H1 (cell line): Measurements from ENCODE around the gene MTG1. TPM values are rescaled to one million over a fixed set of nuclear protein-coding genes. Genes with fewer than 3 reads are reported as not detected.
"Not testable (repeated sequence)": the region's sequence is repeated elsewhere in the genome, so short reads cannot be mapped to it uniquely, and the experiment has no call there.

Experiments
- CTCF ChIA-PET: fragments of 300-600 bp; sonication (Branson Sonifier 250); formaldehyde crosslinking; loops from one replicate; lab custom pipeline; 2021; ENCODE audit not compliant: partially characterized antibody; lab: Charles Lee
- POLR2A ChIA-PET: fragments of 300-600 bp; sonication (Branson Sonifier 250); formaldehyde crosslinking; loops from one replicate; lab custom pipeline; 2021; ENCODE audit warnings: inconsistent platforms; ENCODE audit not compliant: partially characterized antibody; lab: Charles Lee
- DNase-seq, 2 experiments: peaks; one replicate each; pipeline versions ENCODE4 v3.0.0 to v3.0.0-alpha.2; 2010 to 2022; ENCODE audit warnings: low spot score in 2 of 2, low read depth in 1 of 2, mixed read lengths in 1 of 2
- FAIRE-seq: peaks from 2 replicates; lab custom pipeline; 2011; peaks lifted over from hg19 to GRCh38; lab: Jason Lieb, UNC
- H2AFZ ChIP-seq: 2 replicates; pipeline ENCODE4 v1.8.1; 2012; ENCODE audit warnings: low read length, inconsistent platforms
- H2AK5ac ChIP-seq: 2 replicates; pipeline ENCODE4 v1.6.1; 2013; ENCODE audit warnings: low read depth, low read length
- H2BK120ac ChIP-seq: replicated peaks from 2 replicates; pipeline ENCODE3; 2013; ENCODE audit warnings: low read depth, low read length, inconsistent platforms
- H2BK12ac ChIP-seq: 2 replicates; pipeline ENCODE4 v1.6.1; 2013; ENCODE audit warnings: low read depth, low read length
- H2BK15ac ChIP-seq: 2 replicates; pipeline ENCODE4 v1.6.1; 2013; ENCODE audit warnings: low read length
- H2BK20ac ChIP-seq: 2 replicates; pipeline ENCODE4 v1.6.1; 2013; ENCODE audit warnings: low read length
- H2BK5ac ChIP-seq: 2 replicates; pipeline ENCODE4 v1.6.1; 2013; ENCODE audit warnings: low read depth, low read length
- H3K14ac ChIP-seq: 2 replicates; pipeline ENCODE4 v1.6.1; 2013; ENCODE audit warnings: inconsistent platforms; ENCODE audit not compliant: insufficient read length
- H3K18ac ChIP-seq: 2 replicates; pipeline ENCODE4 v1.6.1; 2013; ENCODE audit warnings: low read length; ENCODE audit errors: extremely low read depth
- H3K23ac ChIP-seq: 2 replicates; pipeline ENCODE4 v1.6.1; 2013; ENCODE audit warnings: inconsistent platforms; ENCODE audit not compliant: insufficient read length
- H3K23me2 ChIP-seq: 2 replicates; pipeline ENCODE4 v1.6.1; 2013; ENCODE audit warnings: low read depth, low read length
- H3K27ac ChIP-seq: 2 replicates; pipeline ENCODE4 v1.6.1; 2011; ENCODE audit warnings: low read depth, low read length, inconsistent platforms
- H3K27me3 ChIP-seq, 4 experiments: replicated peaks in 1 of 4; 1 replicate in 1 of 4; 2 replicates in 3 of 4; pipeline versions ENCODE4 v1.6.1 to v1.8.1; 2011 to 2013; ENCODE audit warnings: low read length in 3 of 4, mild to moderate bottlenecking in 3 of 4, inconsistent platforms in 2 of 4, mixed read lengths in 2 of 4, moderate library complexity in 1 of 4; ENCODE audit not compliant: control insufficient read depth in 3 of 4, insufficient read depth in 3 of 4; ENCODE audit errors: extremely low read depth in 1 of 4
- H3K36me3 ChIP-seq, 4 experiments: 2 replicates each; pipeline versions ENCODE4 v1.6.1 to v1.8.1; 2011 to 2013; ENCODE audit warnings: mild to moderate bottlenecking in 4 of 4, low read length in 3 of 4, moderate library complexity in 2 of 4, control low read depth in 1 of 4, inconsistent platforms in 1 of 4; ENCODE audit not compliant: insufficient read depth in 4 of 4, control insufficient read depth in 2 of 4
- H3K4ac ChIP-seq: replicated peaks from 2 replicates; pipeline ENCODE3; 2013; ENCODE audit warnings: low read length, low read depth, mixed read lengths, inconsistent platforms; ENCODE audit not compliant: insufficient read length
- H3K4me1 ChIP-seq, 4 experiments: replicated peaks in 1 of 4; 1 replicate in 1 of 4; 2 replicates in 3 of 4; pipeline versions ENCODE4 v1.6.1 to v1.8.1; 2011 to 2013; ENCODE audit warnings: low read length in 3 of 4, inconsistent platforms in 2 of 4, mixed read lengths in 1 of 4; ENCODE audit not compliant: insufficient read depth in 4 of 4, control insufficient read depth in 3 of 4
- H3K4me2 ChIP-seq, 2 experiments: 2 replicates each; pipeline versions ENCODE4 v1.6.1 to v1.8.1; 2011 to 2013; ENCODE audit warnings: low read depth in 2 of 2, low read length in 2 of 2, control low read depth in 1 of 2, inconsistent platforms in 1 of 2, mild to moderate bottlenecking in 1 of 2; ENCODE audit not compliant: insufficient read depth in 1 of 2
- H3K4me3 ChIP-seq, 4 experiments: fragments of 200-600, 300-600 bp in 1 of 4; sonication (generic), shearing (Covaris generic), sonication (Bioruptor Twin) in 1 of 4; 2 replicates each; pipeline versions ENCODE4 v1.5.1 to v1.8.1; 2011 to 2016; ENCODE audit warnings: low read length in 4 of 4, low read depth in 3 of 4, control low read depth in 2 of 4, inconsistent platforms in 2 of 4, mild to moderate bottlenecking in 2 of 4, mixed read lengths in 1 of 4, moderate library complexity in 1 of 4; ENCODE audit not compliant: insufficient read depth in 2 of 4; ENCODE audit errors: extremely low read depth in 1 of 4
- H3K56ac ChIP-seq: replicated peaks from 2 replicates; pipeline ENCODE3; 2013; ENCODE audit warnings: low read depth, mild to moderate bottlenecking, mixed read lengths, low read length, inconsistent platforms; ENCODE audit not compliant: insufficient read length
- H3K79me1 ChIP-seq: 2 replicates; pipeline ENCODE4 v1.6.1; 2013; ENCODE audit warnings: low read depth, low read length, control low read depth
- H3K79me2 ChIP-seq, 2 experiments: 2 replicates each; pipeline versions ENCODE4 v1.6.1 to v1.8.1; 2012 to 2013; ENCODE audit warnings: low read length in 2 of 2, mild to moderate bottlenecking in 2 of 2, inconsistent platforms in 1 of 2; ENCODE audit not compliant: insufficient read depth in 2 of 2, control insufficient read depth in 1 of 2
- H3K9ac ChIP-seq, 4 experiments: replicated peaks in 1 of 4; 1 replicate in 1 of 4; 2 replicates in 3 of 4; pipeline versions ENCODE4 v1.6.1 to v1.8.1; 2011 to 2013; ENCODE audit warnings: low read depth in 3 of 4, low read length in 3 of 4, control low read depth in 2 of 4, mild to moderate bottlenecking in 2 of 4, moderate library complexity in 2 of 4, inconsistent platforms in 1 of 4; ENCODE audit errors: extremely low read depth in 1 of 4
- H3K9me3 ChIP-seq, 2 experiments: 2 replicates each; pipeline versions ENCODE4 v1.6.1 to v1.8.1; 2012 to 2013; ENCODE audit warnings: mild to moderate bottlenecking in 2 of 2, moderate library complexity in 2 of 2, control low read depth in 1 of 2, inconsistent platforms in 1 of 2, low read depth in 1 of 2, low read length in 1 of 2, mixed read lengths in 1 of 2; ENCODE audit not compliant: insufficient read depth in 2 of 2
- H4K20me1 ChIP-seq, 2 experiments: replicated peaks in 1 of 2; 2 replicates each; pipeline versions ENCODE3 to v1.8.1; 2011 to 2013; ENCODE audit warnings: inconsistent platforms in 2 of 2, low read length in 2 of 2, mild to moderate bottlenecking in 1 of 2; ENCODE audit not compliant: insufficient read depth in 2 of 2, control insufficient read depth in 1 of 2
- H4K5ac ChIP-seq: 2 replicates; pipeline ENCODE4 v1.6.1; 2013; ENCODE audit warnings: low read length, low read depth, mixed read lengths, inconsistent platforms; ENCODE audit not compliant: insufficient read length
- H4K8ac ChIP-seq: 2 replicates; pipeline ENCODE4 v1.8.0; 2013; ENCODE audit warnings: mild to moderate bottlenecking, moderate library complexity, low read length, inconsistent platforms; ENCODE audit not compliant: insufficient read depth; ENCODE audit errors: extremely low read depth
- H4K91ac ChIP-seq: replicated peaks from 2 replicates; pipeline ENCODE3; 2013; ENCODE audit warnings: low read length, mixed read lengths, inconsistent platforms; ENCODE audit not compliant: insufficient read length
- WGBS, 2 experiments: shearing (Covaris generic) in 1 of 2; methylation state at CpG; one replicate each; pipeline versions ENCODE4 v1.1.6 to v1.1.7; 2013 to 2015; ENCODE audit warnings: low lambda C conversion rate in 2 of 2, mixed read lengths in 2 of 2, inconsistent platforms in 1 of 2, low coverage in 1 of 2, missing lambda C conversion rate in 1 of 2; ENCODE audit not compliant: insufficient replicate concordance in 2 of 2, insufficient coverage in 1 of 2, insufficient read length in 1 of 2; ENCODE audit errors: extremely low coverage in 1 of 2, missing lambda C conversion rate in 1 of 2; 5-methylcytosine and 5-hydroxymethylcytosine counted together
- polyA plus RNA-seq, 7 experiments: library from polyadenylated mRNA; depleted of rRNA in 3 of 7; stranded (reverse) in 5 of 7; unstranded in 2 of 7; fragments of >200 nt in 5 of 7; fragments of 200-250 nt in 2 of 7; gene quantifications; 1 replicate in 5 of 7; 2 replicates in 1 of 7; 4 replicates in 1 of 7; pipeline versions ENCODE4 v1.2.1 to v1.2.3, GENCODE V29; 2011 to 2013; ENCODE audit warnings: missing spikeins in 2 of 7, mixed read lengths in 2 of 7
- total RNA-seq: library from RNA; stranded (reverse); fragmentation: NEBNext Ultra II Directional; extraction: Animal tissue kit (Norgen Biotek cat#: 25700); gene quantifications from 2 replicates; pipeline ENCODE4 v1.2.1, GENCODE V29; 2021

The MTG1 gene
- total and polyA plus RNA-seq, 2 of the 8 experiments (the other 6 are each of a cell fraction or from before 2014, with no cell fraction given) = 56.6 to 81.6 TPM

DNA sequence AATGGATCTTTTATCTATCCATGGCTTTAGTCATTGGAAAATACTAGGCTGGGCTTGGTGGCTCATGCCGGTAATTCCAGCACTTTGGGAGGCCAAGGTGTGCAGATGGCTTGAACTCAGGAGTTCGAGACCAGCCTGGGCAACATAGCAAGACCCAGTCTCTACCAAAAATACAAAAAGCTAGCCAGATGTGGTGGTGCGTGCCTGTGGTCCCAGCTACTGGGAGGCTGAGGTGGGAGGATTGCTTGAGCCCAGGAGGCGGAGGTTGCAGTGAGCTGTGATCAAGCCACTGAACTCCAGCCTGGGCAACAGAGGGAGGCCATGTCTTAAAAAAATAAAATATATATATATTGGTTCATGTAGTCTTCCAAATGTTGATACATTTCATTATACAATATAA, 7.0 kb upstream of the MTG1 start:
- H4K8ac ChIP-seq, H2BK120ac ChIP-seq, H3K4ac ChIP-seq, H3K4me3 ChIP-seq, H3K9ac ChIP-seq, H2BK20ac ChIP-seq, H2BK5ac ChIP-seq, H4K20me1 ChIP-seq, H3K23ac ChIP-seq, H2AK5ac ChIP-seq, DNase-seq, H3K4me2 ChIP-seq, H3K4me1 ChIP-seq, POLR2A ChIA-PET, H3K79me1 ChIP-seq, H3K9me3 ChIP-seq, H2AFZ ChIP-seq, H2BK15ac ChIP-seq, H3K36me3 ChIP-seq, H3K79me2 ChIP-seq, H3K23me2 ChIP-seq, H3K27ac ChIP-seq, H3K14ac ChIP-seq, H2BK12ac ChIP-seq, H3K18ac ChIP-seq, FAIRE-seq, H3K56ac ChIP-seq, H4K5ac ChIP-seq, H4K91ac ChIP-seq, H3K27me3 ChIP-seq: not testable (repeated sequence)
- WGBS, 2 experiments = 90% methylated on average over 4 of the region's 4 CpGs; no CpG with 5 or more reads in 1 of the 2 experiments
- CTCF ChIA-PET = interaction anchor here (0.7 to 1.5 kb wide), 3 partner anchors 9 to 73 kb away, joined by 3 to 6 read pairs (median 4); no protein-coding TSS in a partner anchor
